PC-3 (cell line): Measurements from ENCODE around the gene LRRFIP2. TPM values are rescaled to one million over a fixed set of nuclear protein-coding genes. Genes with fewer than 3 reads are reported as not detected.

Source experiments
- ATAC-seq: fragments of 200-7000 bp; cut with Tn5 transposase; 2 replicates; pipeline ENCODE4 v1.9.1; 2020; ENCODE audit warnings: mild to moderate bottlenecking, moderate library complexity
- BruUV-seq: library from RNA; stranded (reverse); fragments of 400-500 nt; replicated peaks from 2 replicates; lab custom pipeline; 2021; lab: Mats Ljungman, UMichigan
- CTCF ChIA-PET: fragments of 300-600 bp; sonication (Branson Sonifier 250); formaldehyde crosslinking; loops from one replicate; lab custom pipeline; 2022; ENCODE audit warnings: antibody characterized with exemption; lab: Charles Lee
- POLR2A ChIA-PET: fragments of 300-600 bp; sonication (Branson Sonifier 250); formaldehyde crosslinking; loops from one replicate; lab custom pipeline; 2022; ENCODE audit warnings: antibody characterized with exemption; ENCODE audit not compliant: unreplicated experiment; lab: Charles Lee
- DNase-seq: peaks from one replicate; pipeline ENCODE4 v3.0.0-alpha.2; 2015
- H2AFZ ChIP-seq: fragments of 300-600 bp; sonication (generic); 2 replicates; pipeline ENCODE4 v1.6.0; 2016; ENCODE audit warnings: antibody characterized with exemption, low read length
- H3F3A ChIP-seq: fragments of 300-600 bp; sonication (generic); one replicate; pipeline ENCODE4 v1.6.0; 2017; ENCODE audit warnings: antibody characterized with exemption, low read length, control low read depth, mild to moderate bottlenecking; ENCODE audit not compliant: unreplicated experiment
- H3K27ac ChIP-seq: fragments of 300-600 bp; sonication (generic); 2 replicates; pipeline ENCODE4 v1.5.1; 2016; ENCODE audit warnings: mild to moderate bottlenecking, low read length
- H3K27me3 ChIP-seq: fragments of 300-600 bp; sonication (generic); 2 replicates; pipeline ENCODE4 v1.6.1; 2016; ENCODE audit warnings: low read length, mixed read lengths
- H3K36me3 ChIP-seq: fragments of 300-600 bp; sonication (generic); 2 replicates; pipeline ENCODE4 v1.6.1; 2016; ENCODE audit warnings: low read depth, mixed run types, low read length, mixed read lengths
- H3K4me1 ChIP-seq: fragments of 300-600 bp; sonication (generic); 2 replicates; pipeline ENCODE4 v1.5.1; 2016; ENCODE audit warnings: low read length; ENCODE audit not compliant: insufficient read depth
- H3K4me2 ChIP-seq: fragments of 300-600 bp; sonication (generic); 2 replicates; pipeline ENCODE4 v1.6.0; 2016; ENCODE audit warnings: low read length
- H3K4me3 ChIP-seq: fragments of 300-600 bp; sonication (generic); 2 replicates; pipeline ENCODE4 v1.5.1; 2016; ENCODE audit warnings: mild to moderate bottlenecking, low read length, mixed read lengths
- H3K79me2 ChIP-seq: fragments of 300-600 bp; sonication (generic); 2 replicates; pipeline ENCODE4 v1.6.1; 2017; ENCODE audit warnings: low read length, mixed read lengths
- H3K9ac ChIP-seq: fragments of 300-600 bp; sonication (generic); 2 replicates; pipeline ENCODE4 v1.6.0; 2016; ENCODE audit warnings: mild to moderate bottlenecking, low read length
- H3K9me2 ChIP-seq: fragments of 300-600 bp; sonication (generic); replicated peaks from 2 replicates; pipeline ENCODE4 v1.6.1; 2016; ENCODE audit warnings: mixed run types, low read length, mixed read lengths
- H3K9me3 ChIP-seq: fragments of 300-600 bp; sonication (generic); 2 replicates; pipeline ENCODE4 v1.6.1; 2016; ENCODE audit warnings: low read length, mixed read lengths
- H4K20me1 ChIP-seq: fragments of 300-600 bp; sonication (generic); 2 replicates; pipeline ENCODE4 v1.6.1; 2016; ENCODE audit warnings: low read length, mixed read lengths
- EZH2 ChIP-seq: fragments of 300-600 bp; sonication (generic); IDR thresholded peaks from one replicate; pipeline ENCODE4 v1.6.1; 2017; ENCODE audit warnings: antibody characterized with exemption, mild to moderate bottlenecking, low read length; ENCODE audit not compliant: unreplicated experiment
- EZH2phosphoT487 ChIP-seq: fragments of 300-600 bp; sonication (generic); IDR thresholded peaks from 2 replicates; pipeline ENCODE4 v1.6.1; 2018; ENCODE audit warnings: mild to moderate bottlenecking, antibody characterized with exemption, low read length, borderline replicate concordance
- intact Hi-C: fragments of 100-400 bp; cut with micrococcal nuclease; formaldehyde crosslinking; loops from 2 replicates; pipeline ENCODE4 v1.9.0; 2023
- total RNA-seq: library from RNA; depleted of rRNA; stranded (reverse); fragments of >200 nt; gene quantifications from 2 replicates; pipeline ENCODE4 v1.2.3, GENCODE V29; 2014
- TF ChIP-seq, protein P1 (sequence below): fragments of 300-600 bp; sonication (generic); conservative IDR thresholded peaks from 2 replicates; pipeline ENCODE4 v1.5.1; 2017; ENCODE audit warnings: antibody characterized with exemption, low read depth, mild to moderate bottlenecking, low read length

The LRRFIP2 gene
- total RNA-seq, 1 experiment from 2014 or later, result 54.7 TPM

DNA sequence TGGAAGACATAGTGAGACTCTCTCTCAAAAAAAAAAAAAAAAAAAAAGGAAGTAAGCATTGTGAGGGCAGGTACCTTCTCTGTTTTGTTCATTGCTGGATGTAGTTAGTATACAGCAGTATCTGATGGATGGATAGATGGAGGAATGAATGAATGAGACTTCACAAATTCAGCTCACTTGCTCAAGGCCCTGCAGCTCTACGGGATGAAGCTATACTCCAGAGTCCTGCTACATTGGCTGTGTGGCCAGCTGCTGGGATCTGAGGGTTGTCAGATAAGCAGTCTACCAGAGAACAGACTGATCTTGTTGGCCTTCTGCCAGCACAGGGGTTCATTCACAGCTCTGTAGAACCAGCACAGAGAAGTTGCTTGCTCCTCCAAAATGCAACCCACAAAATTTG is 146.1 kb downstream of the LRRFIP2 start:
- no peaks in the 10 kb centered on the region for H3K4me1 ChIP-seq
- H4K20me1 ChIP-seq, result no peaks in the 10 kb centered on the region
- no TSS peak for BruUV-seq
- TF ChIP-seq EZH2 (no peak), EZH2phosphoT487 (no peak)
- TF ChIP-seq, protein P1, sequence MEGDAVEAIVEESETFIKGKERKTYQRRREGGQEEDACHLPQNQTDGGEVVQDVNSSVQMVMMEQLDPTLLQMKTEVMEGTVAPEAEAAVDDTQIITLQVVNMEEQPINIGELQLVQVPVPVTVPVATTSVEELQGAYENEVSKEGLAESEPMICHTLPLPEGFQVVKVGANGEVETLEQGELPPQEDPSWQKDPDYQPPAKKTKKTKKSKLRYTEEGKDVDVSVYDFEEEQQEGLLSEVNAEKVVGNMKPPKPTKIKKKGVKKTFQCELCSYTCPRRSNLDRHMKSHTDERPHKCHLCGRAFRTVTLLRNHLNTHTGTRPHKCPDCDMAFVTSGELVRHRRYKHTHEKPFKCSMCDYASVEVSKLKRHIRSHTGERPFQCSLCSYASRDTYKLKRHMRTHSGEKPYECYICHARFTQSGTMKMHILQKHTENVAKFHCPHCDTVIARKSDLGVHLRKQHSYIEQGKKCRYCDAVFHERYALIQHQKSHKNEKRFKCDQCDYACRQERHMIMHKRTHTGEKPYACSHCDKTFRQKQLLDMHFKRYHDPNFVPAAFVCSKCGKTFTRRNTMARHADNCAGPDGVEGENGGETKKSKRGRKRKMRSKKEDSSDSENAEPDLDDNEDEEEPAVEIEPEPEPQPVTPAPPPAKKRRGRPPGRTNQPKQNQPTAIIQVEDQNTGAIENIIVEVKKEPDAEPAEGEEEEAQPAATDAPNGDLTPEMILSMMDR, result no peak
- H3K9ac ChIP-seq, result no peak overlapping the region
- CTCF ChIA-PET, result no interaction called here
- no peak overlapping the region for H3K4me2 ChIP-seq
- no peaks in the 10 kb centered on the region for H3K27me3 ChIP-seq
- no peak for DNase-seq
- no peaks in the 10 kb centered on the region for H3K9me2 ChIP-seq
- no peak overlapping the region for H3K4me3 ChIP-seq
- no peak for ATAC-seq
- intact Hi-C loops, result no loop called here
- H3K27ac ChIP-seq, result no peak overlapping the region
- POLR2A ChIA-PET, result no interaction called here
- no peaks in the 10 kb centered on the region for H3K9me3 ChIP-seq
- no peaks in the 10 kb centered on the region for H3F3A ChIP-seq
- H2AFZ ChIP-seq, result no peak overlapping the region
- no peaks in the 10 kb centered on the region for H3K79me2 ChIP-seq
- H3K36me3 ChIP-seq, result peaks cover 69% of the 10 kb centered on the region

DNA sequence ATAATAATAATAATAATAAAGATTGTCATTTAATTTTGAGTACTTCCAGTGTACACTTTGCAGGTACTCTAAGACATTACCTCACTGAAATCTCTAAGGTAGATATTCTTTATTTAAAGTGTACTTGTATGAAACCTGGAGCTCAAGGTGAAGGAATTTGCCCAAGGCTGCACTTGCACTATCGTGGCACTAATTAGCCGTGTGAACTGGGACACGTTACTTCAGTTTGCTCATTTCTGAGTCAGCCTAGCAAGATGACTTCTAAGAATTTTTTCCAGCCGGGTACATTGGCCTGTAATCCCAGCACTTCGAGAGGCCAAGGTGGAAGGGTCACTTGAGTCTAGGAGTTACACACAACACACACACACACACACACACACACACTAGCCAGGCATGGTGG is 147.5 kb downstream of the LRRFIP2 start:
- Histone ChIP-seq H3K4me1 (no peaks in the 10 kb centered on the region), H3K9me2 (no peaks in the 10 kb centered on the region), H3K4me3 (no peak overlapping the region), H3K27ac (no peak overlapping the region), H3K9me3 (no peaks in the 10 kb centered on the region), H3K27me3 (no peaks in the 10 kb centered on the region), H3K36me3 (peaks cover 70% of the 10 kb centered on the region), H3F3A (no peaks in the 10 kb centered on the region), H2AFZ (no peak overlapping the region), H3K79me2 (no peaks in the 10 kb centered on the region), H3K9ac (no peak overlapping the region), H4K20me1 (no peaks in the 10 kb centered on the region), H3K4me2 (no peak overlapping the region)
- ChIA-PET CTCF (no interaction called here), POLR2A (interaction anchor here (0.6 kb wide), 1 partner anchor 223 kb away, joined by 3 read pairs; no protein-coding TSS in a partner anchor)
- no peak for ATAC-seq
- TF ChIP-seq EZH2 (no peak), EZH2phosphoT487 (no peak)
- TF ChIP-seq, protein P1, result no peak
- no TSS peak for BruUV-seq
- intact Hi-C loops, result no loop called here
- DNase-seq, result no peak

DNA sequence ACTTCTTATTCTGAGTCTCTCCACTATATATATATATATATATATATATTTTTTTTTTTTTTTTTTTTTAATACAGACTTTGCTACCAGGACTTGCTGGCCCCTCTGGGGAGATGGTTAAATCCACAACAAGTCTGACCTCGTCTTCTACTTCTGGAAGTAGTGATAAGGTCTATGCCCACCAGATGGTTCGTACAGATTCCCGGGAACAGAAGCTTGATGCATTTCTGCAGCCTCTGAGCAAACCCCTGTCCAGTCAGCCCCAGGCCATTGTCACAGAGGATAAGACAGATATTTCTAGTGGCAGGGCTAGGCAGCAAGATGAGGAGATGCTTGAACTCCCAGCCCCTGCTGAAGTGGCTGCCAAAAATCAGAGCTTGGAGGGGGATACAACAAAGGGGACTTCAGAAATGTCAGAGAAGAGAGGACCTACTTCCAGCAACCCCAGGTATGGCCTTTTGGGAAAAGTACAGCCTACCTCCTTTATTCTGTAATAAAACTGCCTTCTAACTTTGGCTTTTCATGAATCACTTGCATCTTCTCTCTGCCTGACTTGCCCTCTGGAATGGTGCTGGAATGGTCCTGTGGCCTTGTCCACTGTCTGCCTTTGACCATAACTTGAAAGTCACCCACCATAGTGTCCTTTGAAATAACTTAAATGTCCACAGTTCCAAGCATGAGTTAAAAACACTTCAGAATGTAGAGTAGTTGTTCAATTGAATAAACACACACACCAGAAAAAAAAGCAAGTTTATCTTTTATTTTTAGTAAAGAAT is 148.6 kb downstream of the LRRFIP2 start:
- Histone ChIP-seq H2AFZ (no peak overlapping the region), H3K9me2 (no peaks in the 10 kb centered on the region), H3K36me3 (peaks cover 73% of the 10 kb centered on the region), H3K4me1 (no peaks in the 10 kb centered on the region), H4K20me1 (no peaks in the 10 kb centered on the region), H3K27ac (no peak overlapping the region), H3K9ac (no peak overlapping the region), H3K4me2 (no peak overlapping the region), H3K4me3 (no peak overlapping the region), H3K9me3 (no peaks in the 10 kb centered on the region), H3K79me2 (no peaks in the 10 kb centered on the region), H3F3A (no peaks in the 10 kb centered on the region), H3K27me3 (no peaks in the 10 kb centered on the region)
- BruUV-seq, result no TSS peak
- no peak for ATAC-seq
- no peak for DNase-seq
- ChIA-PET CTCF (interaction anchor here (1.9 kb wide), 1 partner anchor 188 kb away, joined by 15 read pairs; no protein-coding TSS in a partner anchor), POLR2A (no interaction called here)
- TF ChIP-seq EZH2phosphoT487 (no peak), EZH2 (no peak)
- TF ChIP-seq, protein P1, result no peak
- intact Hi-C loops, result no loop called here
